ENCODE measurements around the gene PRKACA.

PRKACA gene

GRCh38 chr19:14080887-14081796, 36.4 kb downstream of the PRKACA start:
- TF ChIP-seq ZNF384 (IDR thresholded peaks at IDR 0.05) (peak; percentile 54; the same call in 1 of the 2 replicates), PKNOX1 (IDR thresholded peaks at IDR 0.05) (peak; percentile 66; the same call in 1 of the 2 replicates), CTBP1 (IDR thresholded peaks at IDR 0.05; ENCODE audit: borderline replicate concordance) (no peak), ELF4 (IDR thresholded peaks at IDR 0.05) (peak; percentile 82)
- CTCF ChIA-PET, result interaction anchor here (0.6 kb wide), 1 partner anchor 47 kb away, joined by 3 read pairs; no protein-coding TSS in a partner anchor
- DNase-seq (ENCODE audit: extremely low spot score), result peak; percentile 96
- POLR2A ChIA-PET, result interaction anchor here (1.2 to 1.3 kb wide), 4 partner anchors 9 to 74 kb away, joined by 3 to 6 read pairs (median 4); partner anchors contain the start of genes ASF1B, IL27RA and MISP3

- TF ChIP-seq LEF1 (IDR thresholded peaks at IDR 0.05; ENCODE audit: borderline replicate concordance), result no peak
- TF ChIP-seq L3MBTL2 (conservative IDR thresholded peaks at IDR 0.05), result no peak
- no peak for TF ChIP-seq ARNT (IDR thresholded peaks at IDR 0.05)
- no peak for TF ChIP-seq ELF4 (IDR thresholded peaks at IDR 0.05)
- no peak for TF ChIP-seq NFRKB (IDR thresholded peaks at IDR 0.05)
- TF ChIP-seq SUZ12 (IDR thresholded peaks at IDR 0.05), result no peak
- CTCF ChIA-PET, result interaction anchor here (0.6 to 0.9 kb wide), 2 partner anchors 18 to 197 kb away, joined by 3 to 5 read pairs; no protein-coding TSS in a partner anchor
- POLR2A ChIA-PET, result interaction anchor here (1.0 kb wide), 1 partner anchor 9 kb away, joined by 4 read pairs; no protein-coding TSS in a partner anchor
- no peak for DNase-seq (ENCODE audit: extremely low spot score)
Measured at GRCh38 chr19:14078411-14078810, 39.2 kb downstream of the PRKACA start.

GRCh38 chr19:14073925-14074838, 43.4 kb downstream of the PRKACA start:
- ChIA-PET CTCF (interaction anchor here (1.0 to 2.6 kb wide), 3 partner anchors 9 to 195 kb away, joined by 3 to 13 read pairs (median 8); no protein-coding TSS in a partner anchor), POLR2A (interaction anchor here (0.8 to 3.2 kb wide), 6 partner anchors 11 to 122 kb away, joined by 3 to 15 read pairs (median 4); partner anchors contain the start of genes ASF1B, C19orf67, DCAF15 and IL27RA)
- no peak for DNase-seq (ENCODE audit: extremely low spot score)
- TF ChIP-seq HDGF (IDR thresholded peaks at IDR 0.05; ENCODE audit: borderline replicate concordance), result no peak
- TF ChIP-seq NFRKB (IDR thresholded peaks at IDR 0.05), result no peak
- no peak for TF ChIP-seq FOXA1 (IDR thresholded peaks at IDR 0.05)
- no peak for TF ChIP-seq SUZ12 (IDR thresholded peaks at IDR 0.05)
- no peak for TF ChIP-seq LEF1 (IDR thresholded peaks at IDR 0.05; ENCODE audit: borderline replicate concordance)
- TF ChIP-seq FOXM1 (IDR thresholded peaks at IDR 0.05; ENCODE audit: borderline replicate concordance), result no peak
- no peak for TF ChIP-seq ZNF384 (IDR thresholded peaks at IDR 0.05)
- TF ChIP-seq PKNOX1 (IDR thresholded peaks at IDR 0.05), result no peak
- no peak for TF ChIP-seq ELF4 (IDR thresholded peaks at IDR 0.05)
- no peak for TF ChIP-seq ARNT (IDR thresholded peaks at IDR 0.05)
- no peak for TF ChIP-seq CTBP1 (IDR thresholded peaks at IDR 0.05; ENCODE audit: borderline replicate concordance)

GRCh38 chr19:14073261-14073924, 44.2 kb downstream of the PRKACA start:
- POLR2A ChIA-PET, result interaction anchor here (0.8 to 3.2 kb wide), 6 partner anchors 12 to 121 kb away, joined by 3 to 15 read pairs (median 4); partner anchors contain the start of genes ASF1B, C19orf67, DCAF15 and IL27RA
- peak; percentile 79 for DNase-seq (ENCODE audit: extremely low spot score)
- TF ChIP-seq PKNOX1 (IDR thresholded peaks at IDR 0.05), result no peak
- no peak for TF ChIP-seq NFRKB (IDR thresholded peaks at IDR 0.05)
- TF ChIP-seq FOXM1 (IDR thresholded peaks at IDR 0.05; ENCODE audit: borderline replicate concordance), result peak; percentile 57; the same call in 1 of the 2 replicates
- TF ChIP-seq CTBP1 (IDR thresholded peaks at IDR 0.05; ENCODE audit: borderline replicate concordance), result no peak
- no peak for TF ChIP-seq LEF1 (IDR thresholded peaks at IDR 0.05; ENCODE audit: borderline replicate concordance)
- TF ChIP-seq ARNT (IDR thresholded peaks at IDR 0.05), result peak; percentile 78; the same call in 1 of the 2 replicates
- TF ChIP-seq SP1 (IDR thresholded peaks at IDR 0.05), result no peak
- CTCF ChIA-PET, result interaction anchor here (0.8 to 2.6 kb wide), 5 partner anchors 10 to 194 kb away, joined by 3 to 13 read pairs (median 5); partner anchors contain the start of gene IL27RA

- DNase-seq (ENCODE audit: extremely low spot score), result no peak
- ChIA-PET POLR2A (interaction anchor here (0.6 to 3.2 kb wide), 9 partner anchors 9 to 121 kb away, joined by 3 to 15 read pairs (median 3); partner anchors contain the start of genes ASF1B, C19orf67, DCAF15 and IL27RA), CTCF (interaction anchor here (0.6 to 2.6 kb wide), 7 partner anchors 10 to 120 kb away, joined by 3 to 13 read pairs (median 3); partner anchors contain the start of genes ASF1B and IL27RA)
- TF ChIP-seq PKNOX1 (IDR thresholded peaks at IDR 0.05), result no peak
- no peak for TF ChIP-seq ARNT (IDR thresholded peaks at IDR 0.05)
Measured at GRCh38 chr19:14072535-14073260, 44.9 kb downstream of the PRKACA start, which contains the start of gene MISP3. Gene MISP3, plus strand, starts transcription at chr19:14072786. Its CDS starts 524 bp downstream, at chr19:14073310.
